Ishikawa (cell line): ENCODE results near the gene RECK.

Experiments used
- CEBPB ChIP-seq: IDR thresholded peaks from 2 replicates; pipeline ENCODE4 v1.6.1; 2012
- CREB1 ChIP-seq: IDR thresholded peaks from 2 replicates; pipeline ENCODE4 v1.6.1; 2012; ENCODE audit warnings: low read depth
- EGR1 ChIP-seq: IDR thresholded peaks from 2 replicates; pipeline ENCODE4 v1.6.1; 2012
- EP300 ChIP-seq: IDR thresholded peaks from 2 replicates; pipeline ENCODE4 v1.6.1; 2012; ENCODE audit warnings: borderline replicate concordance
- FOXM1 ChIP-seq: IDR thresholded peaks from 2 replicates; pipeline ENCODE4 v1.6.1; 2012; ENCODE audit warnings: low read depth, borderline replicate concordance
- NFIC ChIP-seq: IDR thresholded peaks from 2 replicates; pipeline ENCODE4 v1.6.1; 2012
- RAD21 ChIP-seq: IDR thresholded peaks from 2 replicates; pipeline ENCODE4 v1.6.1; 2012; ENCODE audit warnings: low read depth
- TAF1 ChIP-seq: IDR thresholded peaks from 2 replicates; pipeline ENCODE4 v1.6.1; 2012; ENCODE audit warnings: low read depth, mild to moderate bottlenecking
- TCF12 ChIP-seq: IDR thresholded peaks from 2 replicates; pipeline ENCODE4 v1.6.1; 2012; ENCODE audit warnings: low read depth
- TEAD4 ChIP-seq: IDR thresholded peaks from 2 replicates; pipeline ENCODE4 v1.6.1; 2012
- YY1 ChIP-seq: IDR thresholded peaks from 2 replicates; pipeline ENCODE4 v1.6.1; 2012; ENCODE audit warnings: low read depth
- ZBTB7A ChIP-seq: IDR thresholded peaks from 2 replicates; pipeline ENCODE4 v1.6.1; 2012; ENCODE audit warnings: low read depth
- TF ChIP-seq, protein P1 (sequence below): IDR thresholded peaks from 2 replicates; pipeline ENCODE4 v1.6.1; 2012
- TF ChIP-seq, protein P2 (sequence below): IDR thresholded peaks from 2 replicates; pipeline ENCODE4 v1.6.1; 2012
- TF ChIP-seq, protein P3 (sequence below): IDR thresholded peaks from 2 replicates; pipeline ENCODE4 v1.6.1; 2012; ENCODE audit warnings: low read depth, mild to moderate bottlenecking

RECK gene

DNA sequence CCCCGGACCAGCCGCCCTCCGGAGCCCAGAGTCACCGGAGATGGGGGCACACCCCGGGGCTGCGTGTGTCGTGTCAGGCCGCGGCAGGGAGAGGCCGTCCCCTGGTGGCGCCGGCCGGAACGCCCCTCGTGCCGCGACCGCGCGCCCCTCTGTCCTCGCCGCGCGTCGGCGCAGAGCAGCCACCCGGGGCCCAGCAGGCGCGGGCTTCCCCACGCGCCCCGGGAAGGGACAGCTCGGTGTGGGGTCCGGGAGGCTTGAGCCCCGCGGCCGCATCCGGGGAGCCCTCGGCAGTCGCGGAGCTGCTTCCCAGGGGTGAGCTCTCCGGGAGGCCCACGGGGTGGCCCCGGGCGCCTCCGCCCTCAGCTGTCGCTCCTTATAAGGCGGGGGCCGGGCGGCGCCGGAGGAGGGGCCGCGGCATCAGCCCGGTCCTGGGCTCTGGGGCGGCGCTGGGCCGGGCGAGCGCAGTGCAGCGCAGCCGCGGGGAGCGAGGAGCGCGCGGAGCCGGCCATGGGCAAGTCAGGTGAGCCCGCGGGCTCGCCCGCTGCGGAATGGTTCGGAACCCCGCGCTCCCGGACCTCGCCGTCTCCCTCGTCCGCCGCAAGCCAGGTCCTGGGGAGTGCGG lies 99.7 kb downstream of the RECK start, which contains the start of gene GLIPR2:
TSS of gene GLIPR2 (plus strand) at position 462 of the 622 bp plus-strand sequence. CDS start at position 508, 46 bp downstream.
- no peak for TF ChIP-seq RAD21
- TF ChIP-seq TCF12: no peak
- no peak for TF ChIP-seq TEAD4
- TF ChIP-seq, protein P1, sequence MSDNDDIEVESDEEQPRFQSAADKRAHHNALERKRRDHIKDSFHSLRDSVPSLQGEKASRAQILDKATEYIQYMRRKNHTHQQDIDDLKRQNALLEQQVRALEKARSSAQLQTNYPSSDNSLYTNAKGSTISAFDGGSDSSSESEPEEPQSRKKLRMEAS: no peak
- 0 out of 2 replicates have a peak, but pooled peaks have one; percentile 36 for TF ChIP-seq TAF1
- no peak for TF ChIP-seq CREB1
- TF ChIP-seq CEBPB: no peak
- TF ChIP-seq, protein P2, sequence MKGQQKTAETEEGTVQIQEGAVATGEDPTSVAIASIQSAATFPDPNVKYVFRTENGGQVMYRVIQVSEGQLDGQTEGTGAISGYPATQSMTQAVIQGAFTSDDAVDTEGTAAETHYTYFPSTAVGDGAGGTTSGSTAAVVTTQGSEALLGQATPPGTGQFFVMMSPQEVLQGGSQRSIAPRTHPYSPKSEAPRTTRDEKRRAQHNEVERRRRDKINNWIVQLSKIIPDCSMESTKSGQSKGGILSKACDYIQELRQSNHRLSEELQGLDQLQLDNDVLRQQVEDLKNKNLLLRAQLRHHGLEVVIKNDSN: peak; percentile 14; the same call in 1 of the 2 replicates
- TF ChIP-seq ZBTB7A: peak; percentile 24; the same call in 1 of the 2 replicates
- no peak for TF ChIP-seq NFIC

DNA sequence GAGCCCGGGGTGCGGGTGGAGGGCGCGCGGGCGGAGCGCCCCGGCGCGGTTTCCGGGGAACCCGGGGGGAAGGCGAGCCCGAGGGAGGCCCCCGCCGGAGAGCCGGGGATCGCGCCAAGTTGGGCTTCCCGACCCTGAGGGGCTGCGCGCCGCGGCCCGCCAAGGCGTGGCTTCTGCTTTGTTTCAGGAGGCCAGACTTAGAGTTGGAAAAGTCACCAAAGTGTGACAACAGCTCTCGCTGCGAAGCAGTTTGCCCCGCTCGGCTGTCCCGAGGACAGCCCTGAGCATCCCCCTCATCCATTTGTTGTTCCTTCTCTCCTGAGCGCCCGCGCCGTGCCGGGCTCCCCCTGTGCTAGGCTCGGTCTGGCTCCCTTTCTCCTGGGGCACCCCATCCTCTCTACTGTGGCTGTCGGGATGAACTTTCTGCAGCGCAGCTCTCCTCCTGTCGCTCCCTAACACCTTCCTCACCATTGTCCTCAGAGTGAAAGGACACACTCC lies 100.2 kb downstream of the RECK start:
- no peak for TF ChIP-seq EP300
- TF ChIP-seq YY1: no peak
- TF ChIP-seq, protein P2: 0 out of 2 replicates have a peak, but pooled peaks have one; percentile 2
- TF ChIP-seq RAD21: no peak
- TF ChIP-seq FOXM1: no peak
- no peak for TF ChIP-seq CREB1
- TF ChIP-seq NFIC: no peak
- TF ChIP-seq TAF1: no peak
- TF ChIP-seq CEBPB: no peak
- no peak for TF ChIP-seq TEAD4
- peak; percentile 11; the same call in 1 of the 2 replicates for TF ChIP-seq ZBTB7A
- TF ChIP-seq, protein P3, sequence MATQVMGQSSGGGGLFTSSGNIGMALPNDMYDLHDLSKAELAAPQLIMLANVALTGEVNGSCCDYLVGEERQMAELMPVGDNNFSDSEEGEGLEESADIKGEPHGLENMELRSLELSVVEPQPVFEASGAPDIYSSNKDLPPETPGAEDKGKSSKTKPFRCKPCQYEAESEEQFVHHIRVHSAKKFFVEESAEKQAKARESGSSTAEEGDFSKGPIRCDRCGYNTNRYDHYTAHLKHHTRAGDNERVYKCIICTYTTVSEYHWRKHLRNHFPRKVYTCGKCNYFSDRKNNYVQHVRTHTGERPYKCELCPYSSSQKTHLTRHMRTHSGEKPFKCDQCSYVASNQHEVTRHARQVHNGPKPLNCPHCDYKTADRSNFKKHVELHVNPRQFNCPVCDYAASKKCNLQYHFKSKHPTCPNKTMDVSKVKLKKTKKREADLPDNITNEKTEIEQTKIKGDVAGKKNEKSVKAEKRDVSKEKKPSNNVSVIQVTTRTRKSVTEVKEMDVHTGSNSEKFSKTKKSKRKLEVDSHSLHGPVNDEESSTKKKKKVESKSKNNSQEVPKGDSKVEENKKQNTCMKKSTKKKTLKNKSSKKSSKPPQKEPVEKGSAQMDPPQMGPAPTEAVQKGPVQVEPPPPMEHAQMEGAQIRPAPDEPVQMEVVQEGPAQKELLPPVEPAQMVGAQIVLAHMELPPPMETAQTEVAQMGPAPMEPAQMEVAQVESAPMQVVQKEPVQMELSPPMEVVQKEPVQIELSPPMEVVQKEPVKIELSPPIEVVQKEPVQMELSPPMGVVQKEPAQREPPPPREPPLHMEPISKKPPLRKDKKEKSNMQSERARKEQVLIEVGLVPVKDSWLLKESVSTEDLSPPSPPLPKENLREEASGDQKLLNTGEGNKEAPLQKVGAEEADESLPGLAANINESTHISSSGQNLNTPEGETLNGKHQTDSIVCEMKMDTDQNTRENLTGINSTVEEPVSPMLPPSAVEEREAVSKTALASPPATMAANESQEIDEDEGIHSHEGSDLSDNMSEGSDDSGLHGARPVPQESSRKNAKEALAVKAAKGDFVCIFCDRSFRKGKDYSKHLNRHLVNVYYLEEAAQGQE: no peak
- TF ChIP-seq EGR1: no peak

DNA sequence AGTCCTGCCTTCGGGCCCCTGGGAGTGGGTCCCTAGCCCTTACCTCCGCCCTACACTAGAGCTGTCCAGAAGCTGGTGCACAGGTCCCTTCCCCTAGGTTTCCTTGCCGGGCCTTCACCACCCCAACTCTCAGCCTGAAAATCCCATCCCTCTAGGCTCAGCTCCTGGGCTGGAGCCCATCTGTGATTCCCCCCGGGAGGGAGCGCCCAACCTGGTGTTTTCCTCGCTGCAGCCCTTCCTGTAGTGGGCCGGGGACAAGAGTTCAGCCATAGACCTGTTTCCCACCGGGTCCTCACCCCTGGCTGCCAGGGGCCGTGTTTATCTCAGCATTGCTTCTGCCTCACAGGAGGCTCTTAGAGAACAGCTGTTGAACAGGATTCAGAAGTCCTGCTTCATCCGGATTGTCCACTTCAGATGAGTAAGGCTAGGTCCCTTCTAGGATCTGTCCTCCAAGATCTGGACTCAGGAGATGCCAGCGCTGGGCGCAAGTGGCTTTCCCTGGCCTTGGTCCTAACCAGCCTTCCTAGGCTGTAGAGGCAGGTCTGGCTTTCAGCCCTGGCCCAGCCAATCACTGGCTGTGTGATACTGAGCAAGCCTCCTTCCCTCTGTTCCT lies 100.8 kb downstream of the RECK start:
- TF ChIP-seq ZBTB7A (0 out of 2 replicates have a peak, but pooled peaks have one; percentile 6), EGR1 (no peak)

DNA sequence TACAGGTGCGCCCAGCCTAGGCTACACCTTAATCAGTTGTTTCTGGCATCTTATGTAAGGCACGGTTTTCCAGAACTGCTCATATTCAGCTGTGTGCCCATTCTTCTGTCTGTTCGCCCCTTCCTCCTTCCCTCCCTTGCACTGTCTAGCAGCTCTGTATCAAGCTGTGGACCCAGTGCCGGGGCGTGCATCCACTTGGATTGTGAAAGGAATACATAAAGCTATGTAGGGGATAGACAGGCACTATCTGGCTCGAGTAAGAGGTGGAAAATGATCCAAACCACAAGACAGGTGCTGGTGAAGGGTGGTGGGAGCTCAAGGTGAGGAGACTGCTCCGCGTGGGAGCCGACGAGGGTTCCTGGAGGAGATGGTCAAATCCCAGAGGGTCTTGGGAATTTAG lies 101.8 kb downstream of the RECK start:
- TF ChIP-seq, protein P3: no peak
- TF ChIP-seq CREB1: no peak

DNA sequence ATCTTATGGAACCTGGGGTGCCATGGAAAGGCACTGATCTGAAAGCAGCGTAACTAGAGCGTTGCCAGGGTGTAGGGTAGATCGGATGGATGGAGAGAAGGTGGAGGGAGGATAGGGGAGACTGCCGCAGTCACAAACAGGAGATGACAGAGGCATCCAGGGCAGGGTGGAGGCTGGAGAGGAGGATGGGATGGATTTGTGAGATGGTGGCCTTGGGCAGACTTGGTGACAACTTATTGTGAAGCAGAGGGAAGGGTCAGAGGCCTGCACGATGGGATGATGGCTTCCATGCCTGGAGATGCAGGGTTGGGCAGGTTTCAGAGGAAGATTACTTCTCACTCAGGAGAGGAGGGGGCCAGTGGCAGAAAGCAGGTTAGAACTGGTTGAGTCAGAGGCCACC lies 102.2 kb downstream of the RECK start:
- TF ChIP-seq TEAD4 (no peak), EP300 (no peak), RAD21 (no peak), CEBPB (no peak), TCF12 (no peak), EGR1 (no peak), TAF1 (no peak), FOXM1 (no peak), NFIC (no peak), CREB1 (no peak), ZBTB7A (no peak), YY1 (no peak)
- TF ChIP-seq, protein P2: no peak
- TF ChIP-seq, protein P3: no peak
- TF ChIP-seq, protein P1: no peak
